GM19452 (cell line): ENCODE data around the gene KRT4.

Experiments
- ATAC-seq: cut with Tn5 transposase; IDR thresholded peaks from one replicate; pipeline ENCODE4 v1.9.1; 2021; ENCODE audit not compliant: unreplicated experiment

KRT4 gene

DNA sequence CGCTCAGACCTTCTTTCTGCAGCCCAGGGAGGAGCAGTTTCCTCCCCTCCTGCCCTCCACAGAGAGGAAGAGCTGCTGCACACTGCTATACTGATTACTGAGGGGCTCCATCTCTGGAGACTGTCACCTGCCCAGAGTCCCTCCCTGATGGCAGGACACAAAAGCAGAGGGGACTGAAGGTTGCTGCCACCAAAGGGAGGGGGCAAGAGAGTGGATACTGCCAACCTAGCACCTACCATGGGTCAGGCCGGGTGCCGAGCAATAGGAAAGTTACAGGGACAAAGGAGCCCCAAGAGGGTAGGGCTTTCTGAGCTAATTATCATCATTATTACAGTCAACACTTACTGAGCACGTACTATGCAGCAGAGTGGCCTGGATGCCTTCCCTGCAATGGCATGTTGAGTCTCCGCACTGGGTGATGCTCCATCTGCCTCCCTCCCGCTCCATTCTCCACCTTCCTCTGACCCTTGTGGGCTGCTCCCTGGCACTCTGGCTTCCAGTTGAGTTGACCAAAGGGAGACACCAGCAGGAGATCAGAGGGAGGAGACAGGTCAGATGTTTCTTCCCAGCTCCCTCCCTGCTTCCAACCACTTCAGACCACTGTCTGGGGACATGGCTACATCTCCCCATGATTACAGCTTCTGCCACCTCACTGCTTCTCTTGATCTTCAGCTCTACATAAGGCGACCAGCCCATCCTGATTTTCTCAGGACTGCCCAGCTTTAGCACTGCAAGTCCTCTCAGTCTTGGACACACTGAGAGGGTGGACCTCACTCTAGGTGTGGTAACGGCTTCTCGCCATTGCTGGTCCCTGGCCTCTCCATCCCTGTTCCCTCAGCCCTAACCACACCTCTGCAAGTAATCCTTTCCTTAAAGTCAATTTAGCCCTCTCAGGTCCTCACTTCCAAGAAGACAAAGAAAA lies 22.8 kb upstream of the KRT4 start:
- ATAC-seq: no peak

DNA sequence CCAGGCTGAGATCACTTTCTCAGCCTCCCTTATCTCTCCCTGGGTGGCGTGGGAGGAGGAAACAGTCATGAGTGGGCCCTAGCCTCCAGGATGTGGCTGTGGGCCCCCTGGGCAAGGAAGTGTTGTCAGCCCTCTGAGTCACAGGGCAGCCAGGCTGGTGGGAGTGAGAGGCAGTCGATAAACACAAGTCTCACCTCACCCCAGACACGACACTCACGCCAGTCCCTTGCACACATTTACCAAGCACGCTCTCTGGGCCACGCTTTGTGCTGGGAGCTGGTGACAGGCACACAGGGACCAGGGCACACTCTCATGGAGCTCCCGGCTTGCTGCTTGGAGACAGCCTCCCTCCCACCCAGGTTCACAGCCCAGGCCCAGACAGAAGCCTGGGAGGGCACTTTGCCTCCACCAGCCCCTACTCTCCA lies 22.1 kb upstream of the KRT4 start:
- no peak for ATAC-seq

DNA sequence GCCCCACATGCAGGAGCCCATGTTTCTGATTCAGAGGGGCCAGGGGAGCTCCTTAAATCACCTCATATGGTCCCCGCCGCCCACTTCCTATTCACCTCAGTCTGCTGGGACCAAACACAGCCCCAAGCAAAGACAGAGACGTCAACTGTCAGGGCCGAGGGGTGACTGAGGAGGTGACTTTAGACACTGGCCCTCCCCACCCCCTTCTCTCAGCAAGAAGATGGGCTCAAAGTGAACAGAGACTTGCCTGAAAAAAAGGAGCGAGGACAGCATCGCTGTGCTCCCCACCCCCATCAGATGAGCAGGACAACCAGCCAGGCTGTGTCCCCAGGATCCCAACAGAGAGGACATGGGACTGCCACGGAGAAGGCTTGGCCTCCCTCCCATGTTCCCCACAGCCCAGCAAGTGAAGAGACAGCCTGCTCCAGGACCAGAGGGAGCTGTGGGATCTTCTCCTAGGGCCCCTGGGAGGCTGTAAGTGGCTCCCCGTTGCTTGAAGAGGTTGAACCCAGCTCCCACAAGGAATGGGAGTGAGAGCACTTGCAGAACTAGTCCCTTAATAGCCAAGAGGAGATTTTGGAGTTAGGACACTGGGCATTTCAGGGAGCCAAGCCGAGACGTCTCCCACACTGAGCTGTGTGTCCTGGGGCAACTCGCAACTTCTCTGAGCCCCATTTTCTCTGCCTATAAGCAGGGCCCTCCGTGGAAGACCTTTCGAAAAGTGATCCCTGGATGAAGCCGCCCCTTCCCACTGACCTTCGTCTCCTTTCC lies 21.5 kb upstream of the KRT4 start:
- no peak for ATAC-seq

DNA sequence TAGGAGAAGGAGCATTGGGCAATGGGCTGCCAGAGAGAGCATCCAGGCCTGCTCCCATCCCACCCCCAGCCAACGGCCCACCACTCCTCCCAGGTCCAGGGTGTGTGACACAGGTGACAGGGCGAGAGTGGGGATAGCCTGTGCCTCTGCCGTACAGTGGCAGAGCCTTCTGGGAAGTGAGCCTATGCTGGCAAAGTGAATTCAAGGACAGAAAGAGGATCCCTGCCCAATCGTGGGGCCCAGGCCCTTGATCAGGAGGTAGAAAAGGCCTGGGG lies 20.7 kb upstream of the KRT4 start:
- no peak for ATAC-seq

DNA sequence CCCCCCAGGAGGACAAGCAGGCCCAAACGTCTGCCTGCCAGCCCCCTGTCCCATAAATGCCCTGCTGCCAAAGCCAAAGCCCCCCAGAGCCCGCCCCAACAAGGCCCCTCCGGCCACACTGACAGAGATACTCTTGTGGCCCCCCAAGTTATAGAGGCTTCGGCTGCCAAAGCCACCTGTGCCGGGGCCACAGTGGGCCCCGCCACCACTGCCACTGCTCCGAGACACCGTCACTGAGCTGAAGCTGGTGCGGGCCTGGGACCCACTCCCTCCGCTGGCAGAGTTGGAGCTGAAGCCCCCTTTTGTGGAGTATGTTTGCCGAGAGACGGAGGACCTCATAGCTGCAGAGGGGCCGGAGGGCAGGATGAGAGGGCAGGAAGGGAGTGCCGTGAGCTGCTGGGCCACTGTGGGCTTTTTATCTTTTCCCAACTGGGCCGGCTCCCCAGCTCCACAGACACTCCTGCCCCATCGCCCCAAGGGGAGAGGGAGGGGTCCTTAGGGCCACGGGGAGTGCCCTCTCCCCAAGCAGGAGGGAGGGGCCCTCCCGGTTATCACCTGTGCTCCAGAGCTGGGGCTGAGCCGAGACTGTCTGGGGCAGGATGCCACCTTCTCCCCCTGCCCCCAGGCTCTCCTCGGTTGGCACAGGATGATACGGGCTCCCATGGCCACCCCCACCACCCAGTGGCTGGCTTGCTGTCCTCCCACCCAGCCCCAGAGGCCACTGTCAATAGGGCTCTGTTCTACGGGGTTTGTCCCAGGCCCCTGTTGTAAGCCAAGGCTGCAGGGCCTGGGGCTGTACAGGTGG lies 20.2 kb upstream of the KRT4 start, which contains the start of gene KRT79:
TSS of gene KRT79 (minus strand) at position 390 of the 805 bp plus-strand sequence. CDS start at position 339, 51 bp downstream.
- ATAC-seq: no peak

DNA sequence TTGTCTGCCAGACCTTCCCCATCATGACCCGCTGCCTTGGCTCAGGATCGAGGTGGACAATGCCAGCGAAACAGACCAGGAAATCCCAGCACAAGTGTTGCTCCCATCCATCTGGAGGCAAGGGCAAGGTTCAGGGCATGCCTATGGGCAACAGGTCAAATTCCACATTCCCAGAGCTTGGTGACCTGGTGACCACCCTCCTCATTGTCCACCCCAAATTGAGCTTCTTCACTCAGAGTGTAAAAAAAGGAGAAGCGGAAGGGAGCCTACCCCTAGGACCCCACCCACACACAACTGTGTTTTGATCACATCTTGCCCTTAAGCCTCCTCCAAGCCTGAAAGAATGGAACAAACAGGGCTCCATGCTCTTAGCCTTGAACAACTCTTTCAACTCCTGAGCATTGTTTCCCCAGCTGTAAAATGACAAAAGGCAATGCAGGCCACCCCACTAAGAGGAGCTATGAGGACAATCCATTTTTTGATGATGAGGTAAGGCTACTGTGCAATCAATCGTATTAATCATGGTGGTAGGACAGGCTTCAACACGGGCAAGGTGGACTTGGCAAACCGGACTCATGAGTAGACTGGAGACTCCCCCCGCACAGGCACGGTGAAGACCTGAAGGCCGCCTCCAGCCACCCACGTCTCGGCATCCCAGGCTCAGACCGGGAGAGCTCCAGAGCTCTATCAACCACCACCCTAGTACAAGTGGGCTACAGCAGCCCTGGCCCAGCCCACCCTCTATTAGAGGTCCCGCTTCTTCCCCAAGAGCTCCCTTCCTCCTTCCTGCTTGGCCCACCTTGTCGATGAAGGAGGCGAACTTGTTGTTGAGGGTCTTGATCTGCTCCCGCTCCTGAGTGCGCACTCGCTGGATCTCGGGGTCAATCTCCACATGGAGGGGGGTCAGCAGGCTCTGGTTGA lies 19.3 kb upstream of the KRT4 start:
- ATAC-seq: no peak

DNA sequence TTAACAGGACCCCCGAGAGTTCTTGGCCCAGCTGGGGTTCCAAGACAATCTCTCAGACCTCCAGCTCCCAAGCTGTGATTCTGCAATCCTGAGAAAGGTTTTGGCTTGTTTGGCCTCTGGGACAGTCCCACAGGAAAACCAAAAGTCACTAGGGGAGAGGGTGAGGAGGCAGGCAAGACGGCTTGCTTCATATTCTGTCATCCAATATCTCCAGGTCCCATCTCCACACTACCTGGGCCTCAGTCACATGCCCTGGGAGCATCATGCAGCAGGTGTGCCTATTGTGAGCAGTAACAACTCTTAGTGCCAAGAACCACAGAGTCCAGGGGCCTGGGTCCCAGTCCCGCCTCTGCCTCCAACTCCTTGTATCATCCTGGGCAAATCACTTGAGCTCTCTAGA lies 18.5 kb upstream of the KRT4 start:
- no peak for ATAC-seq

DNA sequence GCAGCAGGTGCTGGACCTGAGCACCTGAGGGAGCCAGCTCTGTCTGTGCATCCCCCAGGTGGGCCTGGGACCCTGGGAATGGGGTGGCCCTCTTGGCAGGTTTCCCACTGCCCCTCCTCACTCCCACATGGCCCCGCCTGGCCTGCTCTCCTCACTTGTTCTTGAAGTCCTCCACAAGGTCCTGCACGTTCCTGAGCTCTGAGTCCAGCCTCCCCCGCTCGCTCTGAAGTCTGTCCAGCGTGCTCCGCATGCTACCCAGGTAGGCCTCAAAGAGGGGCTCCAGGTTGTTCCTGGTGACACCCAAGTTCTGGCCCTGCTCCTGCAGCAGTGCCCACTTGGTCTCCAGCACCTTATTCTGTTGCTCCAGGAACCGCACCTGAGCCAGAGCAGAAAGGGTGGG lies 17.3 kb upstream of the KRT4 start:
- ATAC-seq: no peak

DNA sequence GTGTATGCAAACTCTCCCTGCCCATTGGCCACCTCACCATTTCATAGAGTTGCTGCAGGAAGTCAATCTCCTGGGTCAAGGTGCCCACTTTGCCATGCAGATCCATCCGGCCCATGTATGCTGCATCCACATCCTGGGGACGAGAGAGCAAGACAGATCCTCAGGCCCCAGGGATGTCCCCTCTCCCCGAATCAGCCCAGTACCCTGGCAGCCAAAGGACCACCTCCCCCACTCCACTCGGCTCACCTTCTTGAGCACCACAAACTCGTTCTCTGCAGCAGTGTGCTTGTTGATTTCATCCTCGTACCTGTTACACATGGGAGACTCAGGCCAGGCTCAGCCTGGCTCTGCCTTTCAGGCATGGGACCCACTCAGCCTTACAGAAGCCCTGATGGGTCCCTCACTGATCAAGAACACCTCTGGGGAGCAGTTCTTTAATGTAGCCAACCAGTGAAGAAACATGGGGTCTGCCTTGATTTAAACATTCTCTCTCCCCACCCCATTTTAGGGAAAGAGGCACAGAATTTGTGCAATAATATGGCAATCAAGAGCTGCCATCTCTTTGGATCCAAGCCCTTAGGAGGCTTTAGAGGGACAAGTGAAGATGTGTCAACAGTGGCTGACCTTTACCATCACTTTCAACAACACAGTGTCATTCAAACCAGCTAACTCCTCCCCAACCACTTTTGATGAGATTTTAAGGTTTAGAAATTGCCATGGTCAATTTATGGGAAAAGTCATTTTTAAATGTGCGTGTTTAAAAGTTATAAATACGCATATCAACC lies 16.3 kb upstream of the KRT4 start:
- no peak for ATAC-seq

DNA sequence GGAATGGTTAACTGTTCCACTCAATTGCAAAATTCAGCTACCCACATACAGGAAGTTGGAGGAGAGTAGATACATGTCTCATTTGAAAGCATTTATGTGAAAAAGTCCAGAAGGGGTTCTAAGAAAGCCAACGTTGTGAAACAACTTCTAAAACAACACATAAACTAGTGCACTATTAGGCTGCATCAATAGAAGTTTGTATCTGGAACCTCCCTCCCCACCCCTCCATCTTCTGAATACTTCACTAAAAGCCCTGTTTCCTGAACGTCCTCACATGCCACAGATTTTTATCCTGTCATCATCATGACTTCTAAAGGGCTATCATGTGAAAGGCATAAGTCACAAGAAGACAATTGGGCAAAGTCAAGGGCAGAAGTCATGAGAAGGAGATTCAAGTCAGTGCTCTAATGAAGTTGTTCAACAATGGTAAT lies 14.7 kb upstream of the KRT4 start:
- no peak for ATAC-seq

DNA sequence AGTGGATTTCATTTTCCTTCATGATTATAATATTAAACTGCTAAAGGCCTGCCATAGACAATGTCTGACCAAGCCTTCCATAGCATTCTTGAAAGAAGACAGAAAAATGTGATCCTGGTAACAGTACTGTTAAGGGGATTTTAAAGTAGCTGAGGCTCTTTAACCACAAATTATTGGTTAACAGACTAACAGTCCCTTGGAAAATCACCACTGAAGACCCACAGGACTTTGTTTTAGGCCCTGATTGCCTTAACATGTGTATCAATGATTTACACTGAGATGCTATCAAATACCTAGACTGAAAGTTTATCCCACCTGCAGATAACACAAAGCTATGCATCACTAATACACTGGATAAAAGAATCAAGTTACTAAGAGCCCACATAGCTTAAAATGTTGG lies 14.2 kb upstream of the KRT4 start:
- ATAC-seq: no peak

DNA sequence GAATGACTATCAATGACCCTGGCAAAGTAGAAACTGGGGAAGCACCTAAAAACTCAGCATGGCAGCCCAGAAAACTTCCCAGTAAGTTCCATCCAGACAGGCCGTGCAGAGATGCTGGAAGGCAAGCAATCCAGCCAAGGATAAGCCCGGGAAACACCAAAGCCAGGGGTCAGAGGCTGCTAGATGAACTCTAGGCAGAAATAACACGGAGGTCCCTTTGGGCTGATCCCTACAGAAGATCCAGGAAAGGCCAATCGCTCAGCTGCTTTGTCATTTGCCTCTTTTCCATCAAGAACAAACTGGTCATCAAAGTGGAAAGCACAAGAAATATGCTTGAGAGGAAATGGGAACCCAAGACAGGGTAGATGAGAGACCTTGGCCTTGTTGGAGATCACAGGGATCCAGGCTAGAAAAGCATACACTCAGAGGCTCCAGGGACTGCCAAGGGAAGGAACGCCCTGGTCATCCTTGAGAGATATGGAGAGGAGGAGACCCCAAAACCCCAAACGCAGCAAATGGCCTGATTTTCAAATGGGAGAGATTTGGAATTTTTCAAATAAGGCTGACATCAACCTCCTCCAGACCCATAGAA lies 13.7 kb upstream of the KRT4 start:
- no peak for ATAC-seq

DNA sequence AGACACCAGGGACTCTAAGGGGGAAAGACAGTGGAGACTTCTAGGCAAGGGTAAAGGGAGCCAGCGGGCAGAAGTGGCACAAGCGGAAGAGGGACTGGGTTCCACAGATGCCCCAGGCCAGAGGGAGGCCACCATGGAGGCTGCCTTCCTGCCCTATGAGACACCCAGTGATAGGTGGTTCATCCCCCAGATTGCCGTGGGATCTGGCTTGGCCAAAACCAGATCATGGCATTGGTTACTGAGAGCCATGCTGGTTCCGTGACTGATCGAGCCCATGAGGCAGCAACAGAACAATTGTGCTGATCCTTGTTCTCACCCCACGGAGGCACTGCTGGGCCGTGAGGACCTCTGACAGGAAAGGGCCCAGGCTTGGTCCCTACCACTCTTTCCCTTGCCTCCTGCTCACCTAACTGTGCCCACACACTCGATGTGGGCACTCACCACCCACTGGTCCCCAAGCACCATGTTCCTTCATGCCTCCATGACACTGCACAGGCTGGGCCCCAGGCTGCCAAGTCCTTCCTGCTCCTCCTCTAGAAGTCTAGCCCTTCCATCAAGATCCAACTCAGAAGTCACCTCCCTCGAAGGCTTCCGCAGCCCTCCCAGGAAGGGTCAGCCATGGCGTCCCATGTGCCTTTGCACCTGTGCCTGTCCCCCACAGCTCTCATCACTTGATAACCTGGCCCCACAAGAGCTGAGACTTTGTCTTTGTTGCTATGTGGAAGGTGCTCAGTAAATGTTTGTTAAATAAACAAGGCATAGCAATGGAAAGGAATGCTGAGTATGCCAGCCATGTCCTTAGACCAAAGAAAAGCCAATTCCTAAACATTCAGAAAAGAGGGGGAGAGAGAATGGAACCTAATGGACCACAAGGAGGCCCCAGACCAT lies 12.9 kb upstream of the KRT4 start:
- no peak for ATAC-seq

DNA sequence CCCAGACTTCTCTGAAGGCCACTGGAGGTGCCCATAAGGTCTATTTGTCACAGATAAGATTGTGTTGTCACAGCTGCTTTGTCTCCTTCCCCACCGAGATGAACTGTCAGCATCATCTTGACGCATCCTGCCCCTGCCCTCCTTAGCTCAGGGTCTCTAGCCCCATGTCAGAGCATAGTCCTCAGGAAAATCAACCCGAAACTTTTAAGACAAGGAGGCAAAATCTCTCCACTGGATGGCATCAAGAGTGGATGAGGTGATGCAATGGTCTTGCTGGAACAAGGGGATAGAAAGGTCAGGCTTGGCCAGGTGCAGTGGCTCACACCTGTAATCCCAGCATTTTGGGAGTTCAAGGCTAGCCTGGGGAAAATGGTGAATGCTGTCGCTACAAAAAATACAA lies 12.0 kb upstream of the KRT4 start:
- ATAC-seq: no peak

DNA sequence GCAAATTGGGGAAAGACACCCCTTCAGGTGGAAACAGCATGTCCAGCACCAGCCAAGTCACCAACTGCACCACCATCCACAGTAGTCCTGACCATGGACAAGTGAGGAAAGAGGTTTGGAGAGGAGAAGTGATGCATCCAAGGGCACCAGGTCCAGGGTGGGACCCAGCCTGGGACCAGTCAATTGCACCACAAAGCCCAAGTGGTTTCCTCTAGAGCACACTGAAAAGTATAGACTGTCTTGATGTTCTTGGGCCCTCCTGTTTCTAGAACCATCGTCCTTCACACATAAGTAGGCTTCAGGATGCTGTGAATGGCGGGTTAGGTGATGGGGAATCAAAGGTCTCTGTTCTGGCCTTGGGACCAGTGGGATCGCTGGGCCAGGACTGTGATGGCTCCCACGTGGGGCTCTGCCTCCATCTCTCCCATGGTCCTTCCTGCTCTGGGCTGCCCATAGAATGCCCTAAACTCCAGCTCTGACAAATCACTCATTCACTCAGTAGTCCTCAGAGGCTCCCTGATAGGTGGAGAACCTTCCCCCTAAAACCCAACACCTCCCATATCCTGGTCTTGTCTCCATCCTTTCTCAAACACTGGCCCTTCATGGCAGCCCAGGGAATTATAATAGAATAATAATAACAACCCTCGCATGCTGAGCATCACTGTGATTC lies 11.0 kb upstream of the KRT4 start:
- ATAC-seq: no peak

DNA sequence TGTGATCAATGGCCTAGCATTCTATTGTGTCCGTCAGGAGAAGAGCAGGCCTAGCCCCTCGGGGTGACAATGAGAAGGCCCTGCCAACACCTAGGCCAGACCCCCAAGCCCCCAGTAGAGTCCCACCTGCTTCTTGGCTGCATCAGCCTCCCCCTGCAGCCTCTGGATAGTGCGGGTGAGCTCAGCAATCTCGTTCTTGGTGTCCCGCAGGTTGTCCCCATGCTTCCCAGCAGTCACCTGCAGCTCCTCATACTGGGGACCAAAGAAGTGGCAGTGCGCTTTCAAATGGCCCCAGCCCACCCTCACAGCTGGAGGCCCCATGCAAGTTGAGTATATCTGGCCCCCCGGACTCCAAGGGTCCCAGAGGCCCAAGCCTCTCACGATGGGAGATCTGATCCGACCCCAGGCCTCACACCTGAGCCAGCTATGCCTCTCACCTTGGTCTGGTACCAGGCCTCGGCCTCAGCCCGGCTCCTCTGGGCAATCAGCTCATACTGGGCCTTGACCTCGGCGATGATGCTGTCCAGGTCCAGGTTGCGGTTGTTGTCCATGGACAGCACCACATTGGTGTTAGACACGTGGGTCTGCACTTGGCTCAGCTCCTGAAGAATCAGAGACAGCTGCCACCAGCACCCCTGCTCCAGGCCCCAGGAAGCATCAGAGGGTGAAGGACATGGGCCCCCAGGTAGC lies 10.0 kb upstream of the KRT4 start:
- no peak for ATAC-seq
